Testis (tissue), 3 donors: Measurements from ENCODE around the gene CCM2L. TPM values are rescaled to one million over a fixed set of nuclear protein-coding genes. Genes with fewer than 3 reads are reported as not detected.

Experiments
- DNase-seq: peaks from one replicate; pipeline ENCODE4 v3.0.0-alpha.2; 2019
- H3K27ac ChIP-seq, 2 donors: fragments of 200-600 bp; sonication (generic); one replicate each; pipeline ENCODE4 v1.5.1; 2019
- H3K27me3 ChIP-seq: fragments of 200-600 bp; sonication (generic); one replicate; pipeline ENCODE4 v1.5.1; 2019
- H3K36me3 ChIP-seq: fragments of 200-600 bp; sonication (generic); one replicate; pipeline ENCODE4 v1.5.1; 2017; ENCODE audit warnings: low read depth; ENCODE audit errors: missing control alignments
- H3K4me1 ChIP-seq: fragments of 200-600 bp; sonication (generic); one replicate; pipeline ENCODE4 v1.5.1; 2019
- H3K4me3 ChIP-seq, 2 donors: fragments of 200-600 bp; sonication (generic); one replicate each; pipeline ENCODE4 v1.5.1; 2017 to 2019
- H3K9me3 ChIP-seq: fragments of 200-600 bp; sonication (generic); one replicate; pipeline ENCODE4 v1.5.1; 2017
- CTCF ChIP-seq, 3 experiments: fragments of 450-650 bp in 2 of 3; fragments of 200-600 bp in 1 of 3; sonication (generic) in 1 of 3; IDR thresholded peaks; one replicate each; pipeline ENCODE4 v1.5.1; 2016 to 2019; ENCODE audit warnings: antibody characterized with exemption in 3 of 3, mild to moderate bottlenecking in 2 of 3, moderate library complexity in 1 of 3
- POLR2A ChIP-seq: fragments of 450-650 bp; IDR thresholded peaks from one replicate; pipeline ENCODE4 v1.6.1; 2017; ENCODE audit warnings: antibody characterized with exemption, mild to moderate bottlenecking, moderate library complexity
- WGBS, 2 donors: methylation state at CpG; one replicate each; pipeline ENCODE4 v1.1.5; 2018; 5-methylcytosine and 5-hydroxymethylcytosine counted together
- intact Hi-C: fragments of 100-400 bp; cut with DNase I; formaldehyde crosslinking; loops from one replicate; pipeline ENCODE4 v1.15.1; 2023; ENCODE audit warnings: low total_unique reads
- polyA plus RNA-seq: library from polyadenylated mRNA; stranded (reverse); fragments of 350-450 nt; fragmentation: Illumina TruSeq; extraction: RNeasy Lipid Tissue Mini Kit (QIAGEN cat#74804); gene quantifications from one replicate; pipeline ENCODE4 v1.2.3, GENCODE V29; 2014; ENCODE audit warnings: low read depth, low replicate concordance; ENCODE audit not compliant: insufficient read depth
- total RNA-seq, 2 donors: library from RNA; depleted of rRNA; stranded (reverse); fragments of >200 nt; gene quantifications; one replicate each; pipeline ENCODE4 v1.2.3, GENCODE V29; 2016

Gene CCM2L
- total and polyA plus RNA-seq, 3 donors from 2014 or later = 2.7 to 3.5 (median 3.0) TPM

DNA sequence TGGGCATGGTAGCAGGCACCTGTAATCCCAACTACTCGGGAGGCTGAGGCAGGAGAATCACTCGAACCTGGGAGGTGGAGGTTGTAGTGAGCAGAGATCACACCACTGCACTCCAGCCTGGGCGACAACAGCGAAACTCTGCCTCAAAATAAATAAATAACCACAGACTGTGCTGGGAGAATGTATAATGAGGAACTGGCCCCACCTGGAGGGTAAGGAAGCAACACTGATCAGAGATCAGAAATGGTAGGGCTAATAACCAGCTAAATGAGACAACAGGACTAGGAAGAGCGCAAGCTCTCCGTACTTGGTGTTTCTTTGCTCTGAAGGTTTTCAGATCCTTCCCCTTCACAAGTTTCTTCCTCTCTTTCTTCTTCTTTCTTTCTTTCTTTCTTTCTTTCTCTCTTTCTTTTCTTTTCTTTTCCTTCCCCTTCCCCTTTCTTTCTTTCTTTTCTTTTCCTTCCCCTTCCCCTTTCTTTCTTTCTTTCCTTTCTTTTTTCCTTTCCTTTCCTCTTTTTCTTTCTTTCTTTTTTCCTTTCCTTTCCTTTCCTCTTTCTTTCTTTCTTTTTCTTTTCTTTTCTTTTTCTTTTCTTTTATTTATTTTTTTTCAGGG, 14.6 kb downstream of the CCM2L start:
- TF ChIP-seq CTCF (IDR thresholded peaks at IDR 0.05) (no peak), POLR2A (no peak)
- Histone ChIP-seq H3K27ac (no peak overlapping the region), H3K36me3 (no peaks in the 10 kb centered on the region), H3K9me3 (no peaks in the 10 kb centered on the region), H3K27me3 (no peaks in the 10 kb centered on the region), H3K4me3 (no peak overlapping the region), H3K4me1 (no peaks in the 10 kb centered on the region)
- 89 to 94% methylated on average over 6 of the region's 6 CpGs for WGBS, 2 donors
- intact Hi-C loops = no loop called here
- DNase-seq = no peak

DNA sequence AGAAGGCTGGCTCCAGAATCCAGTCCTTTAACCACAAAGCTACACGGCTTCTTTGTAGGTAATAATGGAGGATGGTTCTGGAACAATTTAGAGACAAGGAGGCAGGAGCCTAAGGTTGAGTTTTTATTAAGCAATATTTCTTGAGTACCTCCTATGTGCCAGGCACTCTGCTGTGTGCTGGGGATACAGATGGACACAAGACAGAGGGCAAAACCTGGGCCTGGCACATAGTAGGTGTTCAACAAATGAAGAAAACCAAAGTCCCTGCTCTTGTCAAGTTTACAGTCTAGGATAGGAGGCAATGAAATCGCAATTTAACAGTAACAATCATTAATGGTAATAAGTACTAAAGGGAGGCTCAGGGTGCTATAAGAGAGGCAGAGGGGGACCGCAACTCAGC, 17.4 kb downstream of the CCM2L start:
- no peak overlapping the region for H3K4me3 ChIP-seq
- H3K27ac ChIP-seq = no peak overlapping the region
- H3K4me1 ChIP-seq = peaks cover 5% of the 10 kb centered on the region
- WGBS, 2 donors = 88 to 92% methylated on average over 3 of the region's 3 CpGs
- H3K27me3 ChIP-seq = no peaks in the 10 kb centered on the region
- H3K36me3 ChIP-seq = no peaks in the 10 kb centered on the region
- intact Hi-C loops = no loop called here
- TF ChIP-seq CTCF (IDR thresholded peaks at IDR 0.05) (no peak), POLR2A (no peak)
- no peaks in the 10 kb centered on the region for H3K9me3 ChIP-seq
- DNase-seq = no peak

GRCh38 chr20:32028647-32029372, 18.6 kb downstream of the CCM2L start:
- Histone ChIP-seq H3K4me1 (peaks cover 5% of the 10 kb centered on the region), H3K27ac (no peak overlapping the region), H3K36me3 (no peaks in the 10 kb centered on the region), H3K27me3 (no peaks in the 10 kb centered on the region), H3K9me3 (no peaks in the 10 kb centered on the region), H3K4me3 (no peak overlapping the region)
- intact Hi-C loops = no loop called here
- TF ChIP-seq CTCF (IDR thresholded peaks at IDR 0.05) = no peak
- TF ChIP-seq POLR2A = no peak
- WGBS, 2 donors = 58 to 64% methylated on average over 12 of the region's 12 CpGs
- DNase-seq = no peak

GRCh38 chr20:32029561-32029960, 19.3 kb downstream of the CCM2L start:
- no peaks in the 10 kb centered on the region for H3K27me3 ChIP-seq
- H3K36me3 ChIP-seq = no peaks in the 10 kb centered on the region
- no peaks in the 10 kb centered on the region for H3K9me3 ChIP-seq
- intact Hi-C loops = no loop called here
- WGBS, 2 donors = 89 to 92% methylated on average over 7 to 11 of the region's 11 CpGs
- DNase-seq = no peak
- TF ChIP-seq CTCF (IDR thresholded peaks at IDR 0.05) = no peak
- TF ChIP-seq POLR2A = no peak
- H3K4me3 ChIP-seq = no peak overlapping the region
- H3K4me1 ChIP-seq = peaks cover 5% of the 10 kb centered on the region
- H3K27ac ChIP-seq = no peak overlapping the region
